ENCODE data around the gene BAIAP3. TPM values are rescaled to one million over a fixed set of nuclear protein-coding genes. Genes with fewer than 3 reads are reported as not detected.

BAIAP3 gene
- total RNA-seq, 1 donor from 2014 or later, result 6.9 TPM

DNA sequence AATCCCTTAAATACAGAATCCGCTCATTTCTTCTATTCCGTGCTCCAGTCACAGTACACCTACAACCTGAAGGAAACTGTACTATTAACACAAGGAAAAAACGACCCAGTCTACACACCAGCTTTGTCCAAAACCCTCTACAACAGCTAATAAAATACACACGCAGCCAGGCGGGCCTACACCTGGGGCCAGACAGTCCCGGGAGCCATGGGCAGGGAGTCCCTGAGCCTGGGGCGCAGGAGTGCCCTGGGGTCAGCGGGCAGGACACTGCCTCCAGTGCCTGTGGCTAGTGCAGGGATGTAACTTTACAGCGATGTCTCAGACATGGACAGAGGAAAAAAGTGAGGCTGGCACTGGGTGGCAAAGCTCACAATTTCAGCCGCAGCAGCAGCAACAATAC, 46.8 kb downstream of the BAIAP3 start:
- H3K36me3 Mint-ChIP-seq, result no peaks in the 10 kb centered on the region
- peak overlapping the region; percentile 92 for H3K4me3 Mint-ChIP-seq
- H3K27ac Mint-ChIP-seq, result peak overlapping the region; percentile 88
- no peaks in the 10 kb centered on the region for H3K9me3 Mint-ChIP-seq
- DNase-seq (ENCODE audit: extremely low spot score, unreplicated experiment), result no peak
- peaks cover 9% of the 10 kb centered on the region for H3K4me1 Mint-ChIP-seq (ENCODE audit: unreplicated experiment)
- peaks cover 4% of the 10 kb centered on the region for H3K27me3 Mint-ChIP-seq
- TF ChIP-seq, protein P1, sequence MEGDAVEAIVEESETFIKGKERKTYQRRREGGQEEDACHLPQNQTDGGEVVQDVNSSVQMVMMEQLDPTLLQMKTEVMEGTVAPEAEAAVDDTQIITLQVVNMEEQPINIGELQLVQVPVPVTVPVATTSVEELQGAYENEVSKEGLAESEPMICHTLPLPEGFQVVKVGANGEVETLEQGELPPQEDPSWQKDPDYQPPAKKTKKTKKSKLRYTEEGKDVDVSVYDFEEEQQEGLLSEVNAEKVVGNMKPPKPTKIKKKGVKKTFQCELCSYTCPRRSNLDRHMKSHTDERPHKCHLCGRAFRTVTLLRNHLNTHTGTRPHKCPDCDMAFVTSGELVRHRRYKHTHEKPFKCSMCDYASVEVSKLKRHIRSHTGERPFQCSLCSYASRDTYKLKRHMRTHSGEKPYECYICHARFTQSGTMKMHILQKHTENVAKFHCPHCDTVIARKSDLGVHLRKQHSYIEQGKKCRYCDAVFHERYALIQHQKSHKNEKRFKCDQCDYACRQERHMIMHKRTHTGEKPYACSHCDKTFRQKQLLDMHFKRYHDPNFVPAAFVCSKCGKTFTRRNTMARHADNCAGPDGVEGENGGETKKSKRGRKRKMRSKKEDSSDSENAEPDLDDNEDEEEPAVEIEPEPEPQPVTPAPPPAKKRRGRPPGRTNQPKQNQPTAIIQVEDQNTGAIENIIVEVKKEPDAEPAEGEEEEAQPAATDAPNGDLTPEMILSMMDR (conservative IDR thresholded peaks at IDR 0.05), result no peak

- DNase-seq (ENCODE audit: extremely low spot score, unreplicated experiment), result no peak
- TF ChIP-seq, protein P1 (conservative IDR thresholded peaks at IDR 0.05), result no peak
- H3K27me3 Mint-ChIP-seq, result peaks cover 4% of the 10 kb centered on the region
- H3K4me1 Mint-ChIP-seq (ENCODE audit: unreplicated experiment), result peaks cover 9% of the 10 kb centered on the region
- no peaks in the 10 kb centered on the region for H3K9me3 Mint-ChIP-seq
- H3K36me3 Mint-ChIP-seq, result no peaks in the 10 kb centered on the region
- H3K4me3 Mint-ChIP-seq, result no peak overlapping the region
- H3K27ac Mint-ChIP-seq, result no peak overlapping the region
Measured at GRCh38 chr16:1381612-1382406, 48.4 kb downstream of the BAIAP3 start.

DNA sequence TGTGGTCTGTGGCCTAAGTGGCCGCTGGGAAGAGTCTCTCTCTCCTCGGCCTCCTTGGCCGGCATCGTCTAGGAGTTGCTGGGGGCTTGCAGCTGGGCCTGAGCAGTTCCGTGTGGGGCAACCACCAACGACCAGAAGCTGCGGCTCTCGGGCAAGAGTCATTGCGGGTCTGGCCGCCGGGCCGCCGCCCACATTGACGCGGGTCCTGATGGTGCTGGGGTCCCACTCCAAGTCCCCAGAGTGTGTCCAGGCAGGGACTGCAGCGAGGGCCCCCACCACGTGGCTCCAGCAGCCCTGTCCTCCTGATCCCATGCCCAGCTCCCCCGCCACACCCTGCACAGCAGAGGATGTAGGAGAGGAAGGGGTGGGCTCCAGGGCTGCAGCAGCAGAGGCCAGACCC, 50.1 kb downstream of the BAIAP3 start:
- no peak for DNase-seq (ENCODE audit: extremely low spot score, unreplicated experiment)
- Mint-ChIP-seq H3K4me3 (no peak overlapping the region), H3K27ac (no peak overlapping the region), H3K27me3 (peaks cover 4% of the 10 kb centered on the region), H3K4me1 (ENCODE audit: unreplicated experiment) (peaks cover 9% of the 10 kb centered on the region), H3K9me3 (no peaks in the 10 kb centered on the region), H3K36me3 (no peaks in the 10 kb centered on the region)
- TF ChIP-seq, protein P1 (conservative IDR thresholded peaks at IDR 0.05), result no peak

GRCh38 chr16:1385232-1385631, 51.8 kb downstream of the BAIAP3 start:
- Mint-ChIP-seq H3K27me3 (no peaks in the 10 kb centered on the region), H3K4me3 (no peak overlapping the region), H3K27ac (no peak overlapping the region), H3K4me1 (ENCODE audit: unreplicated experiment) (peaks cover under 1% of the 10 kb centered on the region), H3K9me3 (no peaks in the 10 kb centered on the region), H3K36me3 (no peaks in the 10 kb centered on the region)
- TF ChIP-seq, protein P1 (conservative IDR thresholded peaks at IDR 0.05), result no peak
- DNase-seq (ENCODE audit: extremely low spot score, unreplicated experiment), result no peak

DNA sequence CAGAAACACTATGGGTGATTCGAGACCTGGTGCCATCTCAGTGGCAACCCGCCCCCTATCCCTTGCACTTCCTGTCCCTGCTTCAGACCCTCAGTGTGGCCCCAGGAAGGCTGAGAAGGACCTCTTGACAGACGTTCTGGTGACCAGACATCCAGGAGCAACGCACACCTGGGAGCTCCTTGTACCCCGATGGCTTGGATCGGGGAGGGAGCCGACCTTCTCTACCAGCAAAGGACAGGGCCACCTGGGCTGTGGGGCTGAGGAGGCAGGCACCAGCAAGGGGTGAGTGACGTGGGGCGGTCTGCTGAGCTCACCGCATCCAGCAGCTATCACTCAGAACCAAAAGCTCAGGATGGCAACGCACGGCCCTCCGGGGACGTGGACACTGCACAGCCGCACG, 53.9 kb downstream of the BAIAP3 start:
- no peaks in the 10 kb centered on the region for H3K9me3 Mint-ChIP-seq
- TF ChIP-seq, protein P1 (conservative IDR thresholded peaks at IDR 0.05), result no peak
- no peak overlapping the region for H3K27ac Mint-ChIP-seq
- no peaks in the 10 kb centered on the region for H3K36me3 Mint-ChIP-seq
- H3K4me1 Mint-ChIP-seq (ENCODE audit: unreplicated experiment), result no peaks in the 10 kb centered on the region
- no peak for DNase-seq (ENCODE audit: extremely low spot score, unreplicated experiment)
- H3K27me3 Mint-ChIP-seq, result no peaks in the 10 kb centered on the region
- H3K4me3 Mint-ChIP-seq, result no peak overlapping the region
